Measurements from ENCODE around the gene PPP1CC. TPM values are rescaled to one million over a fixed set of nuclear protein-coding genes. Genes with fewer than 3 reads are reported as not detected.
A peak's percentile ranks its signal among the peaks of the same experiment; 100 is the strongest.

PPP1CC gene
- total and polyA plus RNA-seq, 11 donors, result 90.6 to 207 (median 140) TPM

DNA sequence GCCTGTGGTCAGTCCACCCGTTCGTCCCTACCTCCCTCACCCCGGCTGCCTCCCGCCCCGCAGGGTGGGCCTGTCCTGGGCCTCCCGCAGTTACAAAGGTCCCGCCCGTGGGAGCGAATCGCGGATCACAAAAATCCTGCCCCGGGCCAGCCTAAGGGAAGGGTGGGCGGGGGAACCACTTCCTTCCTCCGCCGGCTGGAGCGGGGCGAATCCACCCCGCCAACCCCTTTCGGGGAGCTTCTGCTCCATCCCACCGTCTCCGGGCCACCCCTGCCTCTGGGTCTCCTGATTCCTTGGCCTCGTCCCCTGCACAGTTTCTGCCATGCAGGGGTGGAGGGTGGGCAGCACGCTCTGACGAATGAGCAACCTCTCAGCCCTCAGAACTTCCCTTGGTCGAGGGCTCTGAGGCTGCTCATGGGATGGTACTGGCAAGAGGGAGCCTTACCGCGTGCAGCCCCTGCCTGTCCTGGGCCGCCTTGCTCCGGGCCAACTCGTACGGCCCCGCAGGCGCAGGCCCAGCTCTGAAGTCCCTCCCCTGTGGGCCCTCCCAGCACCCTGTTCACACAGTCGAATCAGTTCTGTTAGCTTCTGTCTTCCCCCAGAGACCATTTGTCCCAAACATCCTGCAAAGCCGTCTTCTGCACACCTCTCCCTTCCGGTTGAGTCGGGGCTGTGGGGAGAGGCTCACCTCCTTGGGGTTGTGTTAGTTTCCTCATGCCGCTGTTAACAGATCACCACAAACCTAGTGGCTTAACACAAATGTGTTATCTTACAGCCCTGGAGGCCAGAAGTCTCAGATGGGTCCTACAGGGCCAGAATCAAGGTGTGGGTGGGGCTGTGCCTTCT lies 53.2 kb downstream of the PPP1CC start:
- H3K4me3 ChIP-seq, result peak overlapping the region; percentile 59 to 87 (median 74)
- WGBS, 4 donors, result 5 to 14% (median 9%) methylated on average over 19 to 38 of the region's 38 CpGs
- ATAC-seq, result peak; percentile 68 to 73 (median 71)
- H3K36me3 ChIP-seq, result peaks cover 0 to 3% (median 0%) of the 10 kb centered on the region in 9 donors
- peaks cover 5 to 74% (median 24%) of the 10 kb centered on the region in 12 donors for H3K4me1 ChIP-seq
- intact Hi-C loops (cut with DNase I), result loop anchor here in 6 of 10 donors (5.0 to 10.0 kb wide), 6 partner anchors 55 to 185 kb away; partner anchors contain the start of genes PPP1CC (in 1 of the 6), RAD9B (in 1 of the 6), TCTN1 (in 1 of the 6) and VPS29 (in 1 of the 6)
- no peaks in the 10 kb centered on the region for H3K9me3 ChIP-seq
- no peaks in the 10 kb centered on the region for H3K27me3 ChIP-seq
- DNase-seq, result peak; percentile 71 to 85 (median 75)
- peak overlapping the region; percentile 1 to 88 (median 80) for H3K27ac ChIP-seq
- TF ChIP-seq POLR2A (IDR thresholded peaks at IDR 0.05) (peak in 1 of 2 donors; percentile 30), CTCF (IDR thresholded peaks at IDR 0.05) (no peak)

DNA sequence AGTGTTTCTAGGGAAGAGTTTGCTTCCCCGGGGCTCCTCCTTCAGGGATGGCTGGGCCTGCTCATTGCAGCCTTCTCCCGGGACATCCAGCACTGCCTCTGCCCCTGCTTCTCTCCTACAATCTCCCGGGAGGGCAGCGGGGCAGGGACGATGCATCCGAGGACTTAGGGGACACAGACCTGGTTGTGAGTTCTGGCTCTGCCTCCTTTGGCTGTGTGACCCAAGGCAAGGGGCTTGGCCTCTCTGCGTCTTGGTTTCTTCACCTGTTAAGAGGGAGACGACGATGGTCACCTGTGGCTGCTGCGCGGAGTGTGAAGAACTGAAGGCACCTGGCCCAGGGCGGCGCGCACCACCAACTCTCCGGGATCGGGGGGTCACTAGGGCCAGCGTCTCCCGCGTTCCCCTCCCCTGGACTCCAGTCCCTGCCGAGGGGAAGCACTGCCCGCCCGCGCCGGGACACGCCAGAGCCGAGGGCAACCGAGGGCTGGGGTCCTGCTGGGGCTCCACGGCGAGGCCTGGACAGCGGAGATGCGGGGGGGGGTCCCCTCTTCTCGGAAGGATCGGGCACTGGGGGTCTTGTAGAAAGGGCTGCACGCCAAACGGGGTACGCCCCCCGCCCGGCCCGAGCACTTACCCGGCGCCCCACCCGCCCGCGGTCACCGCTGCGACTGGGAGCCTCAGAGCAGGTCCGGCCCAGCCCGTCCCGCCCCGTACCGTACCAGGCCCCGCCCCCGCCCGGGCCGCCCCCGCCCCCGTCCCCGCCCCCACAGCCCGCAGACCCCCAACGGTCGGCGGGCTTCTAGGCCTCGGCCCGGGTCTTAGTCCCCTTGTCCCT lies 54.0 kb downstream of the PPP1CC start, which contains the start of gene HVCN1:
HVCN1 (minus strand) TSS at position 670 of the 835 bp plus-strand sequence. CDS start 5,870 bp downstream, outside the sequence.
- H3K27ac ChIP-seq, result peak within 1 kb of the TSS; percentile 1 to 88 (median 80)
- H3K4me1 ChIP-seq, result peaks cover 5 to 67% (median 22%) of the 10 kb centered on the region in 12 donors
- TF ChIP-seq CTCF (IDR thresholded peaks at IDR 0.05) (no peak), POLR2A (IDR thresholded peaks at IDR 0.05) (peak in 1 of 2 donors; percentile 31)
- DNase-seq, result peak; percentile 67 to 83 (median 71)
- intact Hi-C loops (cut with DNase I), result loop anchor here in 1 of 10 donors (10.0 kb wide), 1 partner anchor 56 kb away; the partner anchor contains the start of gene PPP1CC
- no peaks in the 10 kb centered on the region for H3K9me3 ChIP-seq
- no peaks in the 10 kb centered on the region for H3K27me3 ChIP-seq
- peak within 1 kb of the TSS; percentile 59 to 87 (median 74) for H3K4me3 ChIP-seq
- ATAC-seq, result peak; percentile 65 to 91 (median 86)
- peaks cover 0 to 6% (median 0%) of the 10 kb centered on the region in 9 donors for H3K36me3 ChIP-seq
- WGBS, 4 donors, result 3 to 14% (median 4%) methylated on average over 13 to 64 of the region's 64 CpGs

- intact Hi-C loops (cut with DNase I), result loop anchor here in 1 of 10 donors (10.0 kb wide), 1 partner anchor 57 kb away; the partner anchor contains the start of gene PPP1CC
- peaks cover 4 to 57% (median 22%) of the 10 kb centered on the region in 12 donors for H3K4me1 ChIP-seq
- H3K4me3 ChIP-seq, result peak overlapping the region in 9 of 12 donors; percentile 65 to 87 (median 76)
- DNase-seq (no peak), ATAC-seq (no peak)
- no peak for TF ChIP-seq CTCF (IDR thresholded peaks at IDR 0.05)
- TF ChIP-seq POLR2A (IDR thresholded peaks at IDR 0.05), result no peak
- no peaks in the 10 kb centered on the region for H3K27me3 ChIP-seq
- 74 to 84% (median 78%) methylated on average over 15 of the region's 15 CpGs for WGBS, 4 donors
- no peak overlapping the region for H3K27ac ChIP-seq
- peaks cover 0 to 11% (median 2%) of the 10 kb centered on the region in 9 donors for H3K36me3 ChIP-seq
- no peaks in the 10 kb centered on the region for H3K9me3 ChIP-seq
These were observed 55.1 kb downstream of the PPP1CC start for GRCh38 chr12:110687396-110688169.
